GM12878 (cell line): Measurements from ENCODE around the gene HYDIN.
"Not testable (repeated sequence)": the region's sequence is repeated elsewhere in the genome, so short reads cannot be mapped to it uniquely, and the experiment has no call there.

Source experiments
- EZH2 ChIP-seq: IDR thresholded peaks from 2 replicates; pipeline ENCODE4 v1.6.1; 2012; ENCODE audit warnings: low read depth, mild to moderate bottlenecking, control low read depth, inconsistent platforms, low read length, borderline replicate concordance; ENCODE audit not compliant: control insufficient read depth
- TF ChIP-seq, protein P1 (sequence below): IDR thresholded peaks from 2 replicates; pipeline ENCODE4 v1.6.1; 2012; ENCODE audit warnings: low read depth, low read length, improper control_type of control experiment

DNA sequence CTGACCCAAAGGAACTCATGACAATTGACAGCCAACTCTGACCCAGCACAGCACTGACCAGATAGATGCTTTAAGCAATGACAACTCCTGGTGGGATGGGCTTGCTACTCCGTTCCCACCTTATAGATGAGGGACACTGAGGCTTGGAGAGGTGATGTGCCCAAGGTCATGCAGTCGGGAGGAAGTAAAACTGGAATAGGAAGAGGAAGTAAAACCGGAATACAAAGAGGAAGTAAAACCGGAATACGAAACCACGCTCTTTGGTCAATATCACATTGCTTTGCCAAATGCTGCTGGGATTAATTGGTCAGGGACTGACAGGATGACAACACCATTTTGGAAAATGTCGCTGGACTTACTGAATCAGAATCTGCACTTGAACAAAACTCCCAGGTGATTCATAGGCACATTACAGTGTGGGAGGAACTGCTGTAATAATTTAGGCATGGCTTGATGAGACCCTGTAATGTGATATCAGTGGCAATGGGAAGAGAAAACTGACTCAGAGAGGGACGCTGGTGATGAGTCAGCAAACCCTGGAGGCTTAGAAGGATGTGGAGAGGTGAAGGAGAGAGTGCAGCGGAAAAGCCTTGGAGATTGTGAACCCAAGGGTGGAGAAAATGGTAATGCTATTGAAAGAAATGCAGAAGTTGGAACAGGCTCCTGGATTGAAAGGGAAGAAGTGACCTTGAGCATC is 243.4 kb downstream of the HYDIN start:
- TF ChIP-seq, protein P1, sequence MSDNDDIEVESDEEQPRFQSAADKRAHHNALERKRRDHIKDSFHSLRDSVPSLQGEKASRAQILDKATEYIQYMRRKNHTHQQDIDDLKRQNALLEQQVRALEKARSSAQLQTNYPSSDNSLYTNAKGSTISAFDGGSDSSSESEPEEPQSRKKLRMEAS, result not testable (repeated sequence)
- TF ChIP-seq EZH2, result not testable (repeated sequence)
